ENCODE measurements around the gene RABEP2.
"Not testable (repeated sequence)": the region's sequence is repeated elsewhere in the genome, so short reads cannot be mapped to it uniquely, and the experiment has no call there.

Gene RABEP2

DNA sequence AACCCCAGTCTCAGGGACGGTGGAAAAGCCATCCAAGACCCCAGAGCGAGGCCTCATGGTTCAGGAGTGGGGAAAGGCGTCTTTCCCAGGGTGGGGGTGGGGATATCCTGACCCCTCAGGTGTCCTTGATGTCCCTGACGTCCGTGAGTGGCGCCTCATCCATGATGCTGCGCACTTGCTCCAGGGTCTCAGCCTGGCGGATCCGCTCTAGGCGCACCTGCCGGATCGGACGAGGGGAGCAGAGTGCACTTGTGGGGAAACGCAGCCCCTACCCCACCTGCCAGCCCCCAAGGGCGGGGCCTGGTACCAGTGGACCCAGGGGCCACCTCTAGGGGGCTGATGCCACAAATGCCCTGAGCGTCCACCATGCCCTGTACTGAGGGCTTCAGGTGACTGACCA is 20.2 kb downstream of the RABEP2 start:
- no peak for DNase-seq (ENCODE audit: low read depth, low spot score)
- no peak overlapping the region for H3K27ac ChIP-seq

DNA sequence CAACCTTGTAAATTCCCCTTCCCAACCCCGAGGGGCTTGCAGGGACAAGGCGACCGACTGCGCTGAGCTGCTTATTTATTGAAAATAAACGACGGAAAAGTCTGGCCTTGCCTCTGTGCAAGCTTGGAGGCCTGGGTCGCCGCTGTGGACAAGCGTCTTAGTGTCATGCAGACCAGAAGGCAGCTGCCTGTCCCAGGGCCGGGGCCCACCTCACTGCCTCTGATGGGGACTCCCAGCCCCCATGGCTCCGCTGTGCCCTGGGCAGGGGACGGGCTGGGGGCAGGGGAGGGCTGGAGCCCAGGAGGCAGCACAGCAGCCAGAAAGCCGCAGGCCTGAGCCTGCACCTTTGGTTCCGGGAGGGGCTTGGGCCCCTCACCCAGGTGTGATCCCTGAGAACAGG is 20.7 kb downstream of the RABEP2 start:
- H3K27ac ChIP-seq: no peak overlapping the region
- no peak for DNase-seq (ENCODE audit: low read depth, low spot score)

DNA sequence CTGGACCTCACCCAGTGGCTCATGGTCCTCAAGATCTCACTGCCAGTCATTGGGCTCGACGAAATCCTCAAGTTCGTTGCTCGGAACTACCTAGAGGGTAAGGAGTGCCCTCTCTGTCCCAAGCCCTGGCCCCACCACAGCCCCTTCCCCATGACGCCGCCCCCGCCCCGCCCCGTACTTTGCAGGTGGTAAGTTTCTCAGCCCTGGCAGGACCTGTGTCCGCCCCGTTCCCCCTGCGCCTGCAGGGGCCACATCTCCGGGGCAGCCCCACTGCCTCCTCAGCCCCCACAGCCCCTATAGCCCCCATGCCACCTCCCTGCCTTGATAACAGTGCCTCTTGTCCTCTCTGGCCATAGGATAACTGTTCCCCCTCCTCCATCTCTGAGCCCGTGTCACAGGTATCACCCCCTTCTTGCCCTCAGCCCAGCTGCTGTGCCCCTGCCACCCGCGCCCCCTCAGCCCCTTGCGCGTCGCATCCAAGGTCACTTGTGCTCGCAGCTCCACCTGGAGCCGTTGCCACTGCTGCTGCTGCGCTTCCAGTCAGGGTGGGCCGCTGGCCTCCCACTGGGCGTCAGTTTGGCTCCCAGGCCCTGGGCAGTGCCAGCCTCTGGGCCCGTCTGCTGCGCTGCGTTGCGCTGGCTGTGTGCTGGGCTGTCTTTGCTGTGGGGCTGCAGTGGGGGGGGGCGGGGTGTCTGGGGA is 21.5 kb downstream of the RABEP2 start:
- no peak overlapping the region for H3K27ac ChIP-seq

DNA sequence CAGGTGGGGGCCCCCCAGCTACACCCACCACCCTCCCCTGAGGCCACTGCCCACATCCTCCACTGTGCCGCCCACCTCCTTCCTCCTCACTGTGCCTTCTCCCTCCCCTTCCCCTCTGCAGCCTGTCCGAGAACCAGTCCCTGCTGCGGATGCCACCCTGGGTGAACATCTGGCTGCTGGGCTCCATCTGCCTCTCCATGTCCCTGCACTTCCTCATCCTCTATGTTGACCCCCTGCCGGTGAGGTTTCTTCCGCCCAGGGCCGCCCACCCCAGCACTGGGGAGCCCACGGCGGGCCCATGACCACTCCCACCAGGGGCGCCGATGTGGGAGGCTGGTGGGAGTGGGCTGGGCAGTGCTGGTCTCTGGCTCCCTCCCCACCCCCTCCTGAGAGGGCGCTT is 22.1 kb downstream of the RABEP2 start:
- DNase-seq (ENCODE audit: low read depth, low spot score): no peak
- H3K27ac ChIP-seq: no peak overlapping the region

More for the DNA sequence above, 21.5 kb downstream of the RABEP2 start:
- DNase-seq (ENCODE audit: low read depth, low spot score): no peak

DNA sequence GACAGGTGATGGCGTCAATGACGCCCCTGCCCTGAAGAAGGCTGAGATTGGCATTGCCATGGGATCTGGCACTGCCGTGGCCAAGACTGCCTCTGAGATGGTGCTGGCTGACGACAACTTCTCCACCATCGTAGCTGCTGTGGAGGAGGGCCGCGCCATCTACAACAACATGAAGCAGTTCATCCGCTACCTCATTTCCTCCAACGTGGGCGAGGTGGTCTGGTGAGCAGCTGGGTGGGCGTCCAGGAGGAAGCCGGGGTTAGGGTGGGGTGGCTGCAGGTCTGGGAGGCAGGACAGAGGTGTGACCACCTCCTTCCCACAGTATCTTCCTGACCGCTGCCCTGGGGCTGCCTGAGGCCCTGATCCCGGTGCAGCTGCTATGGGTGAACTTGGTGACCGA is 23.2 kb downstream of the RABEP2 start:
- DNase-seq (ENCODE audit: low read depth, low spot score): no peak
- H3K27ac ChIP-seq: no peak overlapping the region

DNA sequence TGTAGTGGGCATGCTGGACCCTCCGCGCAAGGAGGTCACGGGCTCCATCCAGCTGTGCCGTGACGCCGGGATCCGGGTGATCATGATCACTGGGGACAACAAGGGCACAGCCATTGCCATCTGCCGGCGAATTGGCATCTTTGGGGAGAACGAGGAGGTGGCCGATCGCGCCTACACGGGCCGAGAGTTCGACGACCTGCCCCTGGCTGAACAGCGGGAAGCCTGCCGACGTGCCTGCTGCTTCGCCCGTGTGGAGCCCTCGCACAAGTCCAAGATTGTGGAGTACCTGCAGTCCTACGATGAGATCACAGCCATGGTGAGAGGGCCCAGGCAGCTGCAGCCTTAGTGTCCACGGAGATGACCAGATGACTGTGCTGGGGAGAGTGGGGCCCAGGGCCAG is 24.4 kb downstream of the RABEP2 start:
- no peak overlapping the region for H3K27ac ChIP-seq
- DNase-seq (ENCODE audit: low read depth, low spot score): no peak

DNA sequence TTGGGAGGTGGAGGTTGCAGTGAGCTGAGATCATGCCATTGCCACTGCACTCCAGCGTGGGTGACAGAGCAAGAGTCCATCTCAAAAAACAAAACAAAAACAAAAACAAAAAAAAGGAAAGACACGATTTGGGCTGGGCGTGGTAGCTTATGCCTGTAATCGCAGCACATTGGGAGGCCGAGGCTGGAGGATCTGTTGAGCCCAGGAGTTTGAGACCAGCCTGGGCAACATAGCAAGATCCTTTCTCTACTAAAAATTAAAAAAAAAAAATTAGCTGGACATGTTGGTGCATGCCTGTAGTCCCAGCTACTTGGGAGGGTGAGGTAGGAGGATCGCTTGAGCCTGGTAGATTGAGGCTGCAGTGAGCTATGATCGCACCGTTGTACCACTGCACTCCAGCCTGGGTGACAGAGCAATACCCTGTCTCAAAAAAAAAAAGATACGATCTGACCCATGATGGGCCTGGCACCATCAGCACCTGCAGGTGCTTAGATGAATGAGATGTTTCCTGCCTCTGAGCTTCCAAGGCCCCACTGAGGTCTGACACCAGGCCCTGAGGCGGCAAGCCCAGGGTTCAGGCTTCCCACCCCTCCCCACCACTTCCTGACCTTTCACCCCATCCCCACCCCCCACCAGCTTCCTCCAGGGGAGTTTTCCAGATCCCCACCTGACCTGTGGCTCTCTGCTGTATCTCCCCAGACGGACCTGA is 25.0 kb downstream of the RABEP2 start:
- H3K27ac ChIP-seq: no peak overlapping the region
- DNase-seq (ENCODE audit: low read depth, low spot score): no peak

DNA sequence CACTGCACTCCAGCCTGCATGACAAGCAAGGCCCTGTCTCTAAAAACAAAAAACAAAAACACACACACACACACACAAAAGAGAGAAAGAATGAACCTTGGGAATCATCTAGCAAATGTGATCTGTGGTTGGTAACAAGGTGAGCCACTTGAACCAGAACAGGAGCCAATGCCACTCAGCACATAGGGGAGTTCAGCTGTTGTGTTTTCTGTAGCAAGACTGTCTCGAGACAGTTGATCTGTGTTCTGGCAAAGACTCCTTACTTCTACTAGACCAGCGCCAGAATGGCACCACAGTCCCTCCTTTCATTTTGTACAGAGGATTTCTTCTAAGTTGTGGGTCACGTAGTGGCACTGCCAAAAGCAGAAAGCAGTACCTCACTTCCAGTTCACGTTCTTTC is 26.1 kb downstream of the RABEP2 start:
- H3K27ac ChIP-seq: no peak overlapping the region

DNA sequence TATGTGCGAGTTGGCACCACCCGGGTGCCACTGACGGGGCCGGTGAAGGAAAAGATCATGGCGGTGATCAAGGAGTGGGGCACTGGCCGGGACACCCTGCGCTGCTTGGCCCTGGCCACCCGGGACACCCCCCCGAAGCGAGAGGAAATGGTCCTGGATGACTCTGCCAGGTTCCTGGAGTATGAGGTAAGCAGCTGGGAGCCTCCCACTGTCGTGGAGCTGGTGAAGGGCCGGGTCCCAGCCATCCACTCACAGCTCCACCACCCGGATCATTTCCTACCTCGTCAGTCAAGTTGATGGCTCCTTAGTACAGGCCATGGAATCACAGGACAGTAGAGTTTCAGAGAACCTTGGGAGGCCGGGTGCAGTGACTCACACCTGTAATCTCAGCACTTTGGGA is 26.8 kb downstream of the RABEP2 start:
- no peak for DNase-seq (ENCODE audit: low read depth, low spot score)
- H3K27ac ChIP-seq: no peak overlapping the region

More for the DNA sequence above, 26.1 kb downstream of the RABEP2 start:
- no peak for DNase-seq (ENCODE audit: low read depth, low spot score)

DNA sequence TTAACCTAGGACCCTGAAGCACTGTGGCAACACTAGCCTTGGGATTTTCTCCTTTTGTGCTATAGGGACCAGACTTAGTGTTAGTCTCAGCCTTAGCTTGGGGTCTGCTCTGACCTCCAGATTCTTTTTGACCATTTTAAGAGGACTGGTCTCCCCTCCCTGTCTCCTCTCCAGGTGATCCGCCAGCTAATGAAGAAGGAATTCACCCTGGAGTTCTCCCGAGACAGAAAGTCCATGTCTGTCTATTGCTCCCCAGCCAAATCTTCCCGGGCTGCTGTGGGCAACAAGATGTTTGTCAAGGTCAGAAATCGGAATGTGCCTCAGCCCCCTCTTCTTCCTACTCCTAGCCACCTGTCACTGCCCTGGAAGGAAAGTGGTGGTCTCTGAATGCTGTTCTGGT is 27.2 kb downstream of the RABEP2 start:
- DNase-seq (ENCODE audit: low read depth, low spot score): no peak
- H3K27ac ChIP-seq: no peak overlapping the region

DNA sequence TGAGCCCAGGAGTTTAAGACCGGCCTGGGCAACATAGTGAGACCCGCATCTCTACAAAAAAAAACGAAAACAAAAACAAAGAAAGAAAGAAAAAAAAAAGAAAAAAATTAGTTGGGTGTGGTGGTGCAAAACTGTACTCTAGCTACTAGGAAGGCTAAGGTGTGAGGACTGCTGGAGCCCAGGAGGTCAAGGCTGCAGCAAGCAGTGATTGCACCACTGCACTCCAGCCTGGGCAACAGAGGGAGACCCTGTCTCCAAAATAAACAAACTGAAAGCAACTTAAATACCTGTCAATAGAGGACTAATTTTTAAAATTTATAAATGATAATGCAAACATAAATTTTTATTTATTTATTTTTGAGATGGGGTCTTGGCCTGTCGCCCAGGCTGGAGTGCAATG is 29.4 kb downstream of the RABEP2 start:
- no peak for DNase-seq (ENCODE audit: low read depth, low spot score)
- H3K27ac ChIP-seq: no peak overlapping the region

DNA sequence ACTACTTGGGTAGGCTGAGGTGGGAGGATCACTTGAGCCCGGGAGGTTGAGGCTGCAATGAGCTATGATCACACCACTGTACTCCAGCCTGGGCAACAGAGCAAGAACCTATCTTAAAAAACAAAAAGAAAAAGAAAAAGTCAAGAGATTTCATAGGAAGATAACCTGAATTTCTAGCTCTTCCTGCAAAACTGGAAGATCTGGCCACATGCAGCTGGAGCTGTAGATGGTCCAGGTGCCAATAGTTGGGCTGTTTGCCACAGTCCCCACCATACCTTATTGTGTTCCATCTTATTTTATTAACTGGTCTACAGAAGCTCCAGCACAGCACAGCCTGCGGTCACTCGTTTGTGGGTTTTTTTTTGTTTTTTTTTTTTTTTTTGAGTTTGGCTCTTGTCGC is 31.7 kb downstream of the RABEP2 start:
- DNase-seq (ENCODE audit: low read depth, low spot score): no peak
- no peak overlapping the region for H3K27ac ChIP-seq

DNA sequence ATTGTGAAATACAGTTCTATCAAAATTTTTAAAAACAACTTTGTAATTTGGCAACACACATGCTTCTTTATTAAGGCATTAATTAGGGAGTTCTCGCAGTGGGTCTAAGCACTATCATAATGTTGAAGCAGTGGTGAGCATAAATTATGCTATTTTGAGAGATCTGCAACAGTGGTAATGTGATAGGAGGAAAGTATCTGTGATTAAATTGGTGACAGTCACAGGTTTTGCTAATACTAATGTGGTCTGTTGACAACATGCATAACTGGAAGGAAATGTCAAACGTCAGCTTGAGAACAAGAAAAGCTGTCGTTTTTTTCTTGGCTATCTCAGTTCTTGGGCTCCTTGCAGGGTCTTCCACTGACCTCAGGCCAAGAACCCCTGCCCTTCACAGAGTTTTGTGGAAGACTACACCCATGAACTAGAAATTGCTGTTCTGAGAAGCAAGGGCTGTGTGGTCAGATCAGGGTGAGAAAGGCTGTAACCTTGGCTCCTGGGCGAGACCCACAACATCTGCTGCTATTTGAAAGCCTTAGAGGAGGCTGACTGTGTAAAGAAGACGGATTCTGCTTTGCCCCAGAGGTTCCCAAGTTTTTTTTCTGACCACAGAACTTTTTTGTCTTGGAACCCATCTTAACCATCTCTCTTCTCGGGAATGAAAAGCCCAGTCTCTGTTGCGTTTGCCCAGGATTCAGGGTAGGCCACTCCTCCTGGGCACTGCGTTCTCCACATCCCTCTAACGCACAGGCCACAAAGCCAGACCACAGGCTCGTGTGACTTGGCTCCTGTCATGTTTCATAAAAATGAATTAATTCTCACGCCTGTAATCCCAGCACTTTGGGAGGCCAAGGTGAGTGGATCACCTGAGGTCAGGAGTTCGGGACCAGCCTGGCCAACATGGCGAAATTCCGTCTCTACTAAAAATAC is 32.8 kb downstream of the RABEP2 start:
- H3K27ac ChIP-seq: no peak overlapping the region
- DNase-seq (ENCODE audit: low read depth, low spot score): no peak

DNA sequence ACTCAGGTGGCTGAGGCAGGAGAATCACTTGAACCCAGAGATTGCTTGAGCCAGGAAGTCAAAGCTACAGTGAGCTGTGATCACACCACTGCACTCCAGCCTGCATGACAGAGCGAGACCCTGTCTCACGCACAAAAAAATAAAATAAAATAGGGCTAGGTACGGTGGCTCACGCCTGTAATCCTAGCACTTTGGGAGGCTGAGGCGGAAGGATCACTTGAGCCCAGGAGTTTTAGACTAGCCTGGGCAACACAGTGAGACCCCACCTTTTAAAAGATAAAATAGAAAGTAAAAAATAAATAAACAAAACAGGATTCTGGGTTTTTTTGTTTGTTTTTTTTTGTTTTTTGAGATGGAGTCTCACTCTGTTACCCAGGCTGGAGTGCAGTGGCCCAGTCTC is 34.7 kb downstream of the RABEP2 start:
- not testable (repeated sequence) for DNase-seq (ENCODE audit: low read depth, low spot score); H3K27ac ChIP-seq

DNA sequence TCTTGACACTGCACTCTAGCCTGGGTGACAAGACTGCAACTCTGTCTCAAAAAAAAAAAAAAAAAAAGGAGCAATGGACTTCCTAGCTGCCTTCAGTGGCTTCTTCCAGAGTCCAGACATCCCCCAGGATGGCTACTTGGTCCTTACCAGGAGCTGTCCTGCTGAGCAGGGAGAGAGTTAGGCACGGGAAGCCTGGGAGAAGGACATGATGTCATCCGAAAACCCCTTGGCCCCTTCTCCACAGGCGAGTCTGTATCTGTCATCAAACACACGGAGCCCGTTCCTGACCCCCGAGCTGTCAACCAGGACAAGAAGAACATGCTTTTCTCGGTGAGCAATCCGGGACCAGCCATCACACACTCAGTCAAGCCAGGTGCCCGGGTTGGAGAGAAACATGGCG is 38.1 kb downstream of the RABEP2 start:
- no peak for DNase-seq (ENCODE audit: low read depth, low spot score)
- H3K27ac ChIP-seq: no peak overlapping the region

DNA sequence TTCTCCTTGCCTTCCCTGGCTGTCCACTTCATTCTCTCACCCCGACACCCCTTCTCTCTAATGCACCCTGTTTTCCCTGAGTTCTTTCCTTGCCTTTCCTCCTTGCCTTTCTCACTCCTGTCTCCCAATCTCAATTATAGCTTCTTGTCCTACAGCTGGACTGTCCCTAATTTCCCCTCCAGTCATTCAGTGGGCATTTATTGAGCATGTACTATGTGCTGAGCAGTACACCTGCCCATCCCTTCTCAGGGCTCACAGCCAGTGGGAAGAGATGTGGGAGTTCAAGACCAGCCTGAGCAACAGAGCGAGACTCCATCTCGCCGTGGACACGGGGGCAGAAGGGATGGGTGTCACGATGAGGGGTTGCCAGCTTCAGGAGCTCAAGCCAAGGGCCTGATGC is 41.0 kb downstream of the RABEP2 start:
- no peak for DNase-seq (ENCODE audit: low read depth, low spot score)

DNA sequence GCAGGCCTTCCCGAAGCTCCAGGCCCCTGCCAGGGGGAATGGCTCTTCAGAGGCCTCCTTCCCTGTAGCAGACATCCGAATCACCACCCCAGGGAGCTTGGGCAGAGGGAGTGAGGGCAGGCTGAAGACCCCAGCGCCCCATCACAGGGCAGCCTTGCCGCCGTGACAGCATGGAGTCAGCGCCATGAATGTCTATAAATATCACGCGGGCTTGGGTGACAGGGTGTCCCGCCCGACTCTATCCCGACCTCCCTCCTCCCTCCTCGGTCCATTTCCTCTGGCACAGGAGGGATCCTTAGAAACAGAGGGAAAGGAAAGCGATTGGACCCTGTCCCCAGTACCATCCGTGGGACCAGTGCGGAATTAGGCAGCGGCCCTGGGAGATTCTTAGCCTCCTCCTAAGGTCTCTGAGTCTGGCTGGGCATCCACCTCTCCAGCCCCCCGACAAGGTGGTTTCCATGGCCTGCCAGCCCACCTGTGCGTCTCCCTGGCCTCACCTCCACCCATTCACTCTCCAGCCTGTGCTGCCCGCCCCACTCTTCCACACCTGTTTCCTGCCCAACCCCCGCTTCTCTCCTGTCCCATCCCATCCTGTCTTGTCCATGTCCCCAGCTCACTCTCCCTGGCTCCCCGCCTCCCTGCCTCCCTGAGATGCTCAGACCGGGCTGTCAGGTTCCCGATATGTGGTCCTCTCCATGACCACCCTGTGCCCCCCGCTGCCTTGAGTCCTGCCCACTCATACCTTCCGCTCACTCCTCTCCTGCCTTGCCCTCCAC is 41.6 kb downstream of the RABEP2 start:
- DNase-seq (ENCODE audit: low read depth, low spot score): no peak
- no peak overlapping the region for H3K27ac ChIP-seq

More for the DNA sequence above, 41.0 kb downstream of the RABEP2 start:
- no peak overlapping the region for H3K27ac ChIP-seq

DNA sequence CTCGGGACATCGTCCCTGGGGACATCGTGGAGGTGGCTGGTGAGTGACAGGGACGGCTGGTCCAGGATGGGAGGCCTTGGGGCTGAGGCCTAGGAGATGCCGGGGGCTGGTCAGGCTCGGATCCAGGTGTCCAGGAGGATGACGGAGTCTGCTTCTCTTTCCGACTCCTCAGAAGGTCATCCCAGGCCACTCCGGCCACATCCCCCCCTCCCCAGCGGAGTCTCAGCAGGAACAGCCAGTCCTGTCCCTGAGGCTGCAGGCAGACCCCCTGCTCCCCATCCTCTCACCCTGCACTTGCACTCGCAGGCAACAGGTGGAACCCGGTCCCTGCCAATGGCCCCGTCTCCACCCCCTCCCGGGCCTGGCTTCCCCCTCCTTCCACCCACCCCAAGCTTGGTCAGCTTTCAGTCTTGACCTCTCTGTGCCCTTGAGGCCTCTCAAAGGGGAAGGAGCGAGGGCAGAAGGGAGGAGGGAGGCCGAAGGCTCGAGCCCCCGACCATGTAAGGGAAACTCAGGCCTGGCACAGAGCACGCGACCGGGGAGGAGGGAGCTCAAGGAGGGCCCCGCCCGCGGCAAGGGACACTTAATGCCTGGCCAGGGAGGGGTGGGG is 42.4 kb downstream of the RABEP2 start:
- no peak overlapping the region for H3K27ac ChIP-seq
- DNase-seq (ENCODE audit: low read depth, low spot score): no peak

DNA sequence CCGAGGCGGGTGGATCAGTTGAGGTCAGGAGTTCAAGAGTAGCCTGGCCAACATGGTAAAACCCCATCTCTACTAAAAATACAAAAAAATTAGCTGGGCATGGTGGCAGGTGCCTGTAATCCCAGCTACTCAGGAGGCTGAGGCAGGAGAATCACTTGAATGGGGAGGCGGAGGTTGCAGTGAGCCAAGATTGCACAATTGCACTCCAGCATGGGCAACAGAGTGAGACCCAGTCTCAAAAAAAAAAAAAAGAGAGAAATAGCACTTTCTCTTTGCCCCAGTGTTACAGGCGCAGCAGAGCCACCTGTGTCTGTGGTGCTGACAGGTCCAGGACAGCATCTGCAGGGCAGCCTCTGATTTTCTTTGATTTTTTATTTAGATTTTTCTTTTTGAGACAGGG is 43.5 kb downstream of the RABEP2 start:
- not testable (repeated sequence) for H3K27ac ChIP-seq

DNA sequence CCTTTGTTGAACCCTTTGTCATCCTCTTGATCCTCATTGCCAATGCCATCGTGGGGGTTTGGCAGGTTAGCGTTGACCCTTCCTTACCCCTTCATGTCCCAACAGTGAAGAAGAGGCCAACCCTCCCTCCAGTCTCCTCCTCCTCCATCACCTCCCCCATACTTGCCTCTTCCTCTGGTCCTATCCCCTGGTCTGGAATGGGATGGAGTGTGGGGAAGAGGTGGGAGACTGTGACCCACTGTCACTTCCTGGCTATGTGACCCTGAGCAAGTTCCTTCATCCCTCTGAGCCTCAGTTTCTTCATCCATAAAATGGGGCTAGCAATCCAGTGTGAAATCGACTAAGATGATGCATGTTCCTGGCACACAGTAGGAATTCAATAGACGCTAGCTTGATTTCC is 44.1 kb downstream of the RABEP2 start:
- DNase-seq (ENCODE audit: low read depth, low spot score): no peak

More for the DNA sequence above, 43.5 kb downstream of the RABEP2 start:
- not testable (repeated sequence) for DNase-seq (ENCODE audit: low read depth, low spot score)

More for the DNA sequence above, 44.1 kb downstream of the RABEP2 start:
- H3K27ac ChIP-seq: no peak overlapping the region

Measured in epithelial cell of prostate (primary cell).